Subcutaneous adipose tissue (tissue), 4 donors: ENCODE measurements around the gene RBCK1. TPM values are rescaled to one million over a fixed set of nuclear protein-coding genes. Genes with fewer than 3 reads are reported as not detected.

Experiments
- CTCF ChIP-seq: fragments of 450-650 bp; IDR thresholded peaks from one replicate; pipeline ENCODE4 v1.5.1; 2016; ENCODE audit warnings: low read depth, mild to moderate bottlenecking, control low read depth, antibody characterized with exemption, moderate library complexity
- total RNA-seq, 4 donors: library from RNA; depleted of rRNA; stranded (reverse); fragments of >200 nt; gene quantifications; one replicate each; pipeline ENCODE4 v1.1.0, GENCODE V29; 2016

The RBCK1 gene
- total RNA-seq, 4 donors from 2014 or later = 29.3 to 91.6 (median 55.1) TPM

- no peak for TF ChIP-seq CTCF
Observed at GRCh38 chr20:388034-388994, 19.8 kb upstream of the RBCK1 start.

GRCh38 chr20:389220-389619 is 18.9 kb upstream of the RBCK1 start:
- TF ChIP-seq CTCF = no peak

- no peak for TF ChIP-seq CTCF
Observed at GRCh38 chr20:391041-391711, 16.9 kb upstream of the RBCK1 start.

- no peak for TF ChIP-seq CTCF
Observed at GRCh38 chr20:396252-396618, 11.9 kb upstream of the RBCK1 start.

- TF ChIP-seq CTCF = no peak
Observed at GRCh38 chr20:396619-397431, 11.3 kb upstream of the RBCK1 start.

- no peak for TF ChIP-seq CTCF
Observed at GRCh38 chr20:397432-398237, 10.5 kb upstream of the RBCK1 start.
